Measurements from ENCODE around the gene MAGI3.
"Not testable (repeated sequence)": the region's sequence is repeated elsewhere in the genome, so short reads cannot be mapped to it uniquely, and the experiment has no call there.

MAGI3 gene

GRCh38 chr1:113390871-113391648 is 745 bp downstream of the MAGI3 start:
- peak overlapping the region; percentile 84 for H3K4me3 Mint-ChIP-seq
- H3K4me1 Mint-ChIP-seq, result peaks cover 38% of the 10 kb centered on the region
- H3K27me3 Mint-ChIP-seq, result peaks cover 39% of the 10 kb centered on the region
- H3K27ac Mint-ChIP-seq, result peak overlapping the region; percentile 38
- H3K9me3 Mint-ChIP-seq, result peaks cover 6% of the 10 kb centered on the region
- CTCF ChIA-PET, result interaction anchor here (1.1 kb wide), 1 partner anchor 13 kb away, joined by 3 read pairs; no protein-coding TSS in a partner anchor
- H3K36me3 Mint-ChIP-seq, result no peaks in the 10 kb centered on the region
- peak; percentile 70 for DNase-seq

GRCh38 chr1:113391649-113392271 is 1.4 kb downstream of the MAGI3 start:
- H3K9me3 Mint-ChIP-seq, result peaks cover 6% of the 10 kb centered on the region
- CTCF ChIA-PET, result interaction anchor here (1.1 kb wide), 1 partner anchor 12 kb away, joined by 3 read pairs; no protein-coding TSS in a partner anchor

GRCh38 chr1:113392541-113393128 is 2.3 kb downstream of the MAGI3 start:
- peaks cover 38% of the 10 kb centered on the region for H3K4me1 Mint-ChIP-seq
- no peak overlapping the region for H3K27ac Mint-ChIP-seq
- no peak overlapping the region for H3K4me3 Mint-ChIP-seq
- DNase-seq, result no peak
- H3K27me3 Mint-ChIP-seq, result peaks cover 40% of the 10 kb centered on the region
- CTCF ChIA-PET, result interaction anchor here (1.1 kb wide), 1 partner anchor 11 kb away, joined by 3 read pairs; no protein-coding TSS in a partner anchor
- peaks cover 6% of the 10 kb centered on the region for H3K9me3 Mint-ChIP-seq
- no peaks in the 10 kb centered on the region for H3K36me3 Mint-ChIP-seq

More at GRCh38 chr1:113391649-113392271, 1.4 kb downstream of the MAGI3 start:
- Mint-ChIP-seq H3K4me3 (peak overlapping the region; percentile 74), H3K27me3 (peaks cover 39% of the 10 kb centered on the region), H3K36me3 (no peaks in the 10 kb centered on the region), H3K4me1 (peaks cover 38% of the 10 kb centered on the region), H3K27ac (peak overlapping the region; percentile 38)
- peak; percentile 26 for DNase-seq

GRCh38 chr1:113394043-113394862 is 3.9 kb downstream of the MAGI3 start:
- Mint-ChIP-seq H3K4me3 (no peak overlapping the region), H3K27me3 (peaks cover 35% of the 10 kb centered on the region), H3K9me3 (no peaks in the 10 kb centered on the region), H3K27ac (no peak overlapping the region), H3K36me3 (no peaks in the 10 kb centered on the region), H3K4me1 (peaks cover 29% of the 10 kb centered on the region)
- no peak for DNase-seq
- CTCF ChIA-PET, result no interaction called here

- no peak overlapping the region for H3K4me3 Mint-ChIP-seq
- CTCF ChIA-PET, result no interaction called here
- H3K4me1 Mint-ChIP-seq, result peaks cover 24% of the 10 kb centered on the region
- no peaks in the 10 kb centered on the region for H3K36me3 Mint-ChIP-seq
- H3K27ac Mint-ChIP-seq, result no peak overlapping the region
- no peak for DNase-seq
- no peaks in the 10 kb centered on the region for H3K9me3 Mint-ChIP-seq
- H3K27me3 Mint-ChIP-seq, result peaks cover 30% of the 10 kb centered on the region
Measured at GRCh38 chr1:113394863-113395259, 4.5 kb downstream of the MAGI3 start.

GRCh38 chr1:113396102-113396501 is 5.8 kb downstream of the MAGI3 start:
- no peak overlapping the region for H3K4me3 Mint-ChIP-seq
- H3K4me1 Mint-ChIP-seq, result peaks cover 21% of the 10 kb centered on the region
- no peaks in the 10 kb centered on the region for H3K36me3 Mint-ChIP-seq
- CTCF ChIA-PET, result no interaction called here
- peaks cover 21% of the 10 kb centered on the region for H3K27me3 Mint-ChIP-seq
- no peak overlapping the region for H3K27ac Mint-ChIP-seq
- DNase-seq, result no peak
- H3K9me3 Mint-ChIP-seq, result no peaks in the 10 kb centered on the region

- Mint-ChIP-seq H3K36me3 (no peaks in the 10 kb centered on the region), H3K9me3 (no peaks in the 10 kb centered on the region), H3K4me1 (peaks cover 19% of the 10 kb centered on the region), H3K27ac (no peak overlapping the region), H3K27me3 (peaks cover 17% of the 10 kb centered on the region), H3K4me3 (no peak overlapping the region)
- no peak for DNase-seq
- CTCF ChIA-PET, result interaction anchor here (0.6 kb wide), 1 partner anchor 883 kb away, joined by 3 read pairs; no protein-coding TSS in a partner anchor
Measured at GRCh38 chr1:113396585-113396984, 6.3 kb downstream of the MAGI3 start.

- no peak for DNase-seq
- peaks cover 13% of the 10 kb centered on the region for H3K27me3 Mint-ChIP-seq
- no peak overlapping the region for H3K4me3 Mint-ChIP-seq
- no peak overlapping the region for H3K27ac Mint-ChIP-seq
- CTCF ChIA-PET, result no interaction called here
- no peaks in the 10 kb centered on the region for H3K36me3 Mint-ChIP-seq
- peaks cover 5% of the 10 kb centered on the region for H3K4me1 Mint-ChIP-seq
- no peaks in the 10 kb centered on the region for H3K9me3 Mint-ChIP-seq
Measured at GRCh38 chr1:113399062-113399583, 8.8 kb downstream of the MAGI3 start.

- H3K27ac Mint-ChIP-seq, result no peak overlapping the region
- no peak for DNase-seq
- peaks cover 9% of the 10 kb centered on the region for H3K27me3 Mint-ChIP-seq
- no peaks in the 10 kb centered on the region for H3K9me3 Mint-ChIP-seq
- H3K4me1 Mint-ChIP-seq, result no peaks in the 10 kb centered on the region
- no peak overlapping the region for H3K4me3 Mint-ChIP-seq
- H3K36me3 Mint-ChIP-seq, result no peaks in the 10 kb centered on the region
- CTCF ChIA-PET, result no interaction called here
Measured at GRCh38 chr1:113401067-113401466, 10.8 kb downstream of the MAGI3 start.

GRCh38 chr1:113401728-113402127 is 11.4 kb downstream of the MAGI3 start:
- no peak for DNase-seq

GRCh38 chr1:113403065-113403464 is 12.8 kb downstream of the MAGI3 start:
- Mint-ChIP-seq H3K9me3 (no peaks in the 10 kb centered on the region), H3K27me3 (no peaks in the 10 kb centered on the region), H3K27ac (no peak overlapping the region), H3K36me3 (no peaks in the 10 kb centered on the region), H3K4me3 (no peak overlapping the region), H3K4me1 (peaks cover 6% of the 10 kb centered on the region)
- DNase-seq, result no peak
- CTCF ChIA-PET, result interaction anchor here (1.3 kb wide), 1 partner anchor 20 kb away, joined by 3 read pairs; no protein-coding TSS in a partner anchor

More at GRCh38 chr1:113401728-113402127, 11.4 kb downstream of the MAGI3 start:
- Mint-ChIP-seq H3K36me3 (no peaks in the 10 kb centered on the region), H3K27ac (no peak overlapping the region), H3K4me1 (peaks cover under 1% of the 10 kb centered on the region), H3K27me3 (peaks cover 7% of the 10 kb centered on the region), H3K9me3 (no peaks in the 10 kb centered on the region), H3K4me3 (no peak overlapping the region)
- CTCF ChIA-PET, result no interaction called here

- no peaks in the 10 kb centered on the region for H3K27me3 Mint-ChIP-seq
- no peak for DNase-seq
- peaks cover 6% of the 10 kb centered on the region for H3K4me1 Mint-ChIP-seq
- no peak overlapping the region for H3K4me3 Mint-ChIP-seq
- H3K9me3 Mint-ChIP-seq, result no peaks in the 10 kb centered on the region
- CTCF ChIA-PET, result interaction anchor here (0.6 kb wide), 1 partner anchor 489 kb away, joined by 3 read pairs; no protein-coding TSS in a partner anchor
- H3K36me3 Mint-ChIP-seq, result no peaks in the 10 kb centered on the region
- H3K27ac Mint-ChIP-seq, result no peak overlapping the region
Measured at GRCh38 chr1:113405573-113405972, 15.3 kb downstream of the MAGI3 start.

- H3K4me3 Mint-ChIP-seq, CTCF ChIA-PET, H3K4me1 Mint-ChIP-seq, H3K27ac Mint-ChIP-seq, H3K36me3 Mint-ChIP-seq, H3K27me3 Mint-ChIP-seq, DNase-seq, H3K9me3 Mint-ChIP-seq: not testable (repeated sequence)
Measured at GRCh38 chr1:113406149-113406548, 15.8 kb downstream of the MAGI3 start.

GRCh38 chr1:113409363-113409762 is 19.0 kb downstream of the MAGI3 start:
- Mint-ChIP-seq H3K4me3 (no peak overlapping the region), H3K4me1 (peaks cover 6% of the 10 kb centered on the region), H3K27ac (no peak overlapping the region), H3K36me3 (no peaks in the 10 kb centered on the region), H3K27me3 (no peaks in the 10 kb centered on the region), H3K9me3 (peaks cover 2% of the 10 kb centered on the region)
- no peak for DNase-seq
- CTCF ChIA-PET, result no interaction called here
